OCI-M1 (cell line): ENCODE measurements around the gene CYP2A6.
"Not testable (repeated sequence)": the region's sequence is repeated elsewhere in the genome, so short reads cannot be mapped to it uniquely, and the experiment has no call there.

ENCODE experiments used
- DNase-seq: peaks from one replicate; lab custom pipeline; 2025; lab: John Stamatoyannopoulos, UW

CYP2A6 gene

DNA sequence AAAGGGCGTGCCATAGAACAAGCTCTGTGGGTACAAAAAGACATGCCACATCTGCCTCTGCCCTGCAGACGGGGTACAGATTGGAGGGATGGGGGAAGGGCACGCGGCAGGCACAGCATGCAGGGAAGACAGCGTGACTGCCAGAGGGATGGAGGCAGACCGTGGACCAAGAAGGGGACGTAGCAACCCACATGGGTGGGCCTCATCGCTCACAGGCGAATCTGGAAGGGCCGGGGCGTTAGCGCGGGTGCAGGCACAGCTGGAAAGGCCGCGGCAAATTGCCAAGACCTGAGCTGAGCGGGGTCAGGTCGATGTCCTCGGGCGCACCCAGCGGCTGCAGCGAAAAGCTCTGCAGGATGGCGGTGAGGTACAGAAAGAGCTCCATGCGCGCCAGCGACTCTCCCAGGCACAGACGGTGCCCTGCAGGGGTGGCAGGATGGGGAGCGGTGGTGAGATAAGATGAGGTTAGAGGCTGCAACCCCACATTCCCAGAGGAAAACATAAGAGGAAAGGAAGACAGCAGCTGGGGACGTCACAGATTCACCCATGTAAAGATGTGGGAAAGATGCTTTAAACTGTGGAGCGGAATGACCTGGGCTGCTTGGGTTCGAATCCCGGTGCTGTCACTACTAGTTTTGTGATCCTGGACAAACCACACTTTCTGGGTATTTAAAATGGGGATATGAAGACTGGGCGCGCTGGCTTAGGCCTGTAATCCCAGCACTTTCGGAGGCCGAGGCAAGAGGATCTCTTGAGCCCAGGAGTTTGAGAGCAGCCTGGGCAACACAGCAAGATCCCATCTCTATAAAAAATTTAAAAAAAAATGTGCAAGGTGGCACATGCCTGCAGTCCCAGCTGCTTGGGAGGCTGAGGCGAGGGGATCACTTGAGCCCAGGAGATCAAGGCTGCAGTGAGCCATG is 31.5 kb downstream of the CYP2A6 start:
- DNase-seq: peak; percentile 86

GRCh38 chr19:40815223-40815622 is 35.0 kb downstream of the CYP2A6 start:
- DNase-seq: no peak

- DNase-seq: no peak
Measured at GRCh38 chr19:40813182-40813581, 37.1 kb downstream of the CYP2A6 start.

DNA sequence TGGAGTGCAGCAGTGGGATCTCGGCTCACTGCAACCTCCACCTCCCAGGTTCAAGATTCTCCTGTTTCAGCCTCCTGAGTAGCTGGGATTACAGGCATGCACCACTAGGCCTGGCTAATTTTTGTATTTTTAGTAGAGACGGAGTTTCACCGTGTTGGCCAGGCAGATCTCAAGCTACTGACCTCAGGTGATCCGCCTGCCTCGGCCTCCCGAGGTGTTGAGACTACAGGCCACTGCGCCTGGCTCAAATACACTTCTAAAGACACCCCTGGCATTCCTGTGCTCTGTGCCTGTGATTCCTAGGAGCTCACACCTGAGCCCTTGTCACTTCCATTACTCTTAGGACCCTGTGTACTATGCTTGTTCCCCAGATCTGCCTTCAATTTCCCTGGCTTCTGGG is 37.7 kb downstream of the CYP2A6 start:
- DNase-seq: not testable (repeated sequence)

DNA sequence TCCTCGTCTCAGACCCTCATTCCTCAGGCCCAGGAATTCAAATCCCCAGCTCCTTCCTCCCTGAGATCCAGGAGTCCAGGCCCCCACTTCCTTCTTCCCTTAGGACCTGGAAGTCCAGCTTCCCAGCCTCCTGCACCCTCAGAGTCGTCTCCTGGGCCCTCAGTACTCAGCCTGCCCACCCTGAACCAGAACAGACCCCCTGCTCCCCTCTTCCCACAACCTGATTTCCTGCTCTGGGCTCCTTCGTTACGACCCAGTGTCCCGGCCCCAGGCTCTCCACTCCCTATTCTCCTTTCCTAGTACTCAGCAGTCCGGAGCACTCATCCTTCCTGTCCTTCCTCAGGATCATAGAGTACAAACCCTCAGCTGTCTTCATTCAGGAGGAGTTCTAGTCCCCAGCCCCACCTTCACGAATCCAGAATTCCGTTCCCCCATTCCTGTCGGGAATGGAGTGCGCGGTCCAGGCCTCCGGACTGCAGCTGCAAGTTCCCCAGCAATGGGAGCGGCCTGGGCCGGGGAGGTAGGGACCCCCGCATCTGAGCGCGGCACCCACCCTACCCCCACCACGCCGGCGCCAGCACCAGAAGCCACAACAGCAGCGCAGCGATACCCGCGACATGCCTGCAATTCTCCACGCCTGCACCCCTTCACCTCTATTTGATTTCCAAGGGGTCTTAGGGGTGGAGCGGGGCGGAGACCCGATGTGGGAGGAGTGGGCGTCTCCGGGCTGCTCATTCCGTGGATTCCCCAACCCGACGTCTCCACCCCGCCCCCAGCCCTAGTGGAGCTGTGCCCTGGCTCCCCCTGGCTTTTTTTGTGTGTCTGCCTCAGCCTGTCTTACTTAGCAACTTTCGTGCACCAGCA is 38.5 kb downstream of the CYP2A6 start:
- no peak for DNase-seq

GRCh38 chr19:40810649-40811408 is 39.4 kb downstream of the CYP2A6 start:
- DNase-seq: peak; percentile 94

DNA sequence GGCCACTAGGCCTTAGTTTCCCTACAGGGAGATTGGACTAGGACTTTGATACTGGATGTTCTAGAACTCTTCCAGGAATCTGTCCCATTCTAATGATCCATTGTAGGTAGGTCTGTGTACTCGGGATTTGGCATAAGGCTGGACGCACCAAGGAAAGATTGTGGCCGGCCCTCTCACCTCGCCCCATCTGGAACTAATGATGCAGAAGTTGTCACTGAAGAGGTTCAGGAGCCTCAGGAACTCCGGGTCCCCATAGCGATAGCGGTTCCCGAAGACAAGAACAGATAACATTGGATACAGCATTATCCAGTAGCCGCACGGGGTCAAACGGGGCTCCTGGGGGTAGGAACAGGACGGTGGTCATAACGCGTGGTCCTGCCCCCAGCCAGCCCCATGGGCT is 40.1 kb downstream of the CYP2A6 start:
- DNase-seq: no peak

DNA sequence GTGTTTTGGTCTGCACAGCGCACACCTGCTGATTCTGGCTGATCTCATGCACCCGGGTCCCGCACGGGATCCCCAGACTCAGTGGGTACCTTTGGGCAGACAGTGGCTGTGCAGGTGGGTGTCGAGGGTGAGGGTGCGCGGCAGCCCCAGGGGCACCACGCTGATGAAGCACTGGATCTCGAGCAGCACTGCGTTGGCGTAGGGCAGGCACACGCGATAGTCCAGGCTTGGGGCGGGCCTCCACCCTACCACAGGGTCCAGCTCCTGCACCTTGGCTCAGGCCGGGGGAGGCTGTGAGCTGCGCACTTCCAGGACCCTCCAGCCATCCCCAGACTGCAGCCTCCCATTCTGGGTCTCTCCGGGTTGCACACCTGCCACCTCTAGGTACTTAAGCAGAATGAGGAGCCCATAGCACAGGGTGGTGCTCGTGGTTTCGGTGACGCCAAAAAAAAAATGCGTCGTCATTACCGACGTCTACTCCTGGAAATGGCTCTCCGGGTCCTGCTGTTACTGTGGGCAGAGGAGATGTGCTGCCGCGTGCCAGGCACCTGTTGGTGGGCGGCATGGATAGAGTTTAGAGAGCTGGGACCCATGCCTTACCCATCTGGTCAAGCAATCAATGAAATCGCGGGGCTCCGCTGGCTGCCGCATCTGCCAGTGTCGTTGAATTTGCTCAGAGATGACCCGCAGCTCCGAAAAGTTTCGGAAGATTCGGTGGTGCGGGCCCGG is 40.7 kb downstream of the CYP2A6 start:
- no peak for DNase-seq

DNA sequence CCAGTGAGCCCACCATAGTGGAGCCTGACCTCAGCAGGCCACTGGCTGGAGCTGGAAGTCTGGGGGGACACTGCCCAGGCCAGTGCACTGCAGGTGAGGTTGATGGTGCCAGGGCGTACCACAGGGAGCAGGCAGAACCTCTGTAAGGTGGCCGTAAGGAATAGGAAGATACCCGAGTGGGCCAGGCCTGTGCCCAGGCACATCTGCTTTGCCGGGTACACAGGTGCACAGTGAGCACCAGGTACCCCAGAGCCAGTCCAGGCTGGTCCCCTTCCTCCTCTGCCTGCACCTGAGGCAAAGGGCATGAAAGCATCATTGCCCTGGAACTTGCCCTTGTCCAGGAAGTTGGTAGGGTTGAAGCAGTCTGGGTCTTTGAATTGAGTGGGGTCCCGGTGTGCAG is 41.8 kb downstream of the CYP2A6 start:
- no peak for DNase-seq

- DNase-seq: no peak
Measured at GRCh38 chr19:40808021-40808325, 42.3 kb downstream of the CYP2A6 start.

DNA sequence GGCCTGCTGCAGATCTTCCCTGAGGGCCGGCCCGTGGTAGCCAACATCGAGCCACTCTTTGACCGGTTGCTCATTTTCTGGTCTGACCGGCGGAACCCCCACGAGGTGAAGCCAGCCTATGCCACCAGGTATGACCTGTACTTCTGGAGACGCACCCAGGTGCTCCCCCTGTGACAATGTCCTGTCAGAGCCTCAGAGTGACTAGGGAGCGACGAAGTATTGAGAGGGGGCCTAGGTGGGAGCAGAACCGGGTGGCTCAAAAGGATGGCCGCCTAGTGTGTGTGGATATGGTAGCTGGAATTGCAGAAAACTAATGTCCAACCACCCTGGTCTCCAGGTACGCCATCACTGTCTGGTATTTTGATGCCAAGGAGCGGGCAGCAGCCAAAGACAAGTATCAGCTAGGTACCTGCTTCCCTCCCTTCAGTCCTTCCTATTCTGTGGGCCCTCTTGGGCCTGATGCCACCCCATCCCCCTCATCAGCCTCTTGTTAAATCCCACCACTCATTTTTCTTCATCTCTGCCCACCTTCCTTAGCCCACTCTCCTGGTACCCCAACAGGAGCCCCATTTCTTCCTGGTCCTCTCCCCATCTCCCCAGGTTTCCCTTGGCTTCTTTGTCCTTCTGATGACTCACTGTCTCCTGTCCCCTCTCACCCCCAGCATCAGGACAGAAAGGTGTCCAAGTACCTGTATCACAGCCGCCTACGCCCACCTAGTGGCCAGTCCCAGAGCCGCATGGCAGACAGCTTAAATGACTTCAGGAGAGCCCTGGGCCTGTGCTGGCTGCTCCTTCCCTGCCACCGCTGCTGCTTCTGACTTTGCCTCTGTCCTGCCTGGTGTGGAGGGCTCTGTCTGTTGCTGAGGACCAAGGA is 42.9 kb downstream of the CYP2A6 start:
- DNase-seq: peak; percentile 33

- peak; percentile 53 for DNase-seq
Measured at GRCh38 chr19:40806423-40807146, 43.7 kb downstream of the CYP2A6 start.

DNA sequence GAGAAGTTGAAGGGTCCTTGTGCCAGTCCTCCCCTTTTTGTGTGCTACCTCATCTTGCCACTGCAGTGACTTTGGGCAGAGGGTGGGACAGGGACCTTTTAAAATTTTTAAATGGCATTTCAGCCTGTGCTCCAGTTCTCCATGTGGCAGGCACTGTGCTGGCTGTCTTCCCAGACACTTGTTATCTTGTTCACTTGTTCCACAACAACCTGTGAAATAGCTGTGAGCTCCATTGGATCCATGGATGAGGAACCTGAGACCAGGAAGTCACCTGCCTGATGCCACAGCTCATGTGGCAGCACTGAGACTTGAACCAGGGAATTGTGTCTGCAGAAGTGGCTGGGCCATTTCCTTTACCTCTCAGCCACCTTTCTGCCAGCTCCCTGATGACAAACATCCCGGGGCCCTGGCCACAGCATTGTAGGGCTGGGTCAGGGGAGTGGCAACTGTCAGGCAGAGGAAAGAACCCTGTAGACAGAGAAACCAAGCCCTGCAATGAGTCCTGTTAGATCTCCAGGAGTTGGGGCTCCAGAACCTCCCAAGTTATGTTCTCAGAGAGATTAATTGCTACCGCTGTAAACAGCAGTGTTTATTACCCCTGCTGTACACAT is 44.9 kb downstream of the CYP2A6 start:
- DNase-seq: no peak

GRCh38 chr19:40804783-40805242 is 45.4 kb downstream of the CYP2A6 start:
- no peak for DNase-seq

DNA sequence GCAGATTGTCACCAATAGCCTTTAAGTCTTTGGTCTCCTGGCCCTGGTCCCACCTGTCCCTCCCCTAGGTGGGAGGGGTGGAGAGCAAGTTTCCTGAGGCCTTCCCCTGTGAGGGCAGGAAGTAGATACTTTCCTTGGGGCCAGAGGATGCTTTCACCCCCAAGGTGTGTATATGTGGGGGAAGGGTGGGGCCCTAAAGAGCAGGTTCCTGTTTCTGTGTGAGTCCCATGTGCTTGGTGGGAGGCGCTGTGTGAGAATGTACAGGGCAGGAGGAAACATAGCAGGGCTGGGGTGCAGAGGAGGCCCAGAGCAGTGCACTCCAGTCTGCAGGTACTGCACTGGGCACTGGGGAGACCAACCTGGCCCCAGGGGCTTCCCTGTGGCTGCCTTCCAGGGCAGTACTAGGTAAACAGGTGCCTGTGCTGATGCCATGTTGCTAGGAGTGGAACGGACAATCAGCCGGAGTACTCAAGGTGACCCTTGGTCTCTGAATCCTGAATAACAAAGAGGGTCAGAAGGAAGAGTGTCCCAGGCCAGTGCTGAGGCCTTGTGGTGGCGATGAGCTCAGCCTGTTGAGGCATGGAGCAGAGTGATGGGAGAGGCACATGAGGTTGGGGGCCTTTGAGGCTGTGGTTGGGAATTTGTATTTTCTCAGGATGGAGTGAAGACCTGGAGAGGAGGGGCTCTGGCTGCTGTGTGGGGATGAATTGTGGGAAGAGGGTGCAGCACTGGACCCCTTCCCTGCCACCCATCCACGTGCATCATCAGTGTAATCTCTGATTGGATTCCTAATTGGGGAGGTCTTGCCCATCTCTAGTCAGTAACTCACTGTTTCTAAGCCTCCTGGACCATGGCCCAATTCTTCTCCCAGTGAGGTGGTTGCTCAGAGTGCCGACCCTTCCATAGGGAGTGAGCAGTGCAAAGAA is 46.1 kb downstream of the CYP2A6 start:
- no peak for DNase-seq

DNA sequence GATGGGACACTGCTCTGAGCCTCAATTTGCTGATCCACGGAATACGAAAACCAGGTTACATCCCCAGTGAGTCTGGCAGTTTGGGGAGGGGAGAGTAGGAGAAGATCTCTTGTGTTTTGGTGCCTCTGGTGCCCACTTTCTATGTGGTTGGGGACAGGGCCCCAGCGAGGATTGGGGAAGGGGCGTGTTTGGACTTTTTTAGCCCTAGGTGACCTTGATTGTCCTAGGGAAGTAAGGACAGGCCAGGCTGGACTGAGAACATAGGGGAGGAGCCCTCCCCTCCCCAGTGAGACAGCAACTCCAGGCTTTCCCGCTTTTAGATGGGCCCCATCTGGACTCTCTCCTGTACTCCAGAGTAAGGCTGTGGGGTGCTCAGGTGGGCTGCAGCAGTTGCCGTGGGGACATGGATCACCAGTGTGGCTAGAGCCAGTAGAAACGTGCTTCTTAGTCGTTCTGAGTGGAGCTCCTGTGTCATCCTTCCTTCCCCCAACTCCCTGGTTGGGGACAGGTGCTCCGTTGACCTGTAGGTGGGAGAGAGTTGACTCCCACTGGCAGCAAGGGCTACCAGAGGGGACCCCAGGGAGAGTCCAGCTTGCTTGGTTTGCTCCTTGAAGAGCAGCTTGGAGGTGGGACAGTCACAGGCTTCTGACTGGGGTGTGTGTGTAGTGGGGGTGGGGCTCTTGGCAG is 46.9 kb downstream of the CYP2A6 start:
- no peak for DNase-seq

GRCh38 chr19:40802300-40803169 is 47.7 kb downstream of the CYP2A6 start:
- DNase-seq: no peak
